Hypothalamus (tissue), 51 donors: ENCODE results near the gene GHRHR.

Experiments used
- DNase-seq, 51 donors: peaks; one replicate each; lab custom pipeline; 2025; lab: John Stamatoyannopoulos, UW

The GHRHR gene

GRCh38 chr7:30927559-30927958, 36.2 kb upstream of the GHRHR start:
- DNase-seq = no peak

GRCh38 chr7:30928254-30928872, 35.4 kb upstream of the GHRHR start:
- no peak for DNase-seq

- DNase-seq = no peak
Measured at GRCh38 chr7:30929686-30930085, 34.1 kb upstream of the GHRHR start.

- DNase-seq = no peak
Measured at GRCh38 chr7:30930621-30931020, 33.1 kb upstream of the GHRHR start.

- DNase-seq = no peak
Measured at GRCh38 chr7:30931161-30931928, 32.4 kb upstream of the GHRHR start.

- no peak for DNase-seq
Measured at GRCh38 chr7:30931929-30932540, 31.7 kb upstream of the GHRHR start.

GRCh38 chr7:30932562-30932961, 31.2 kb upstream of the GHRHR start:
- no peak for DNase-seq

GRCh38 chr7:30933124-30933974, 30.4 kb upstream of the GHRHR start:
- DNase-seq = no peak

GRCh38 chr7:30934225-30934624, 29.5 kb upstream of the GHRHR start:
- DNase-seq = no peak

- DNase-seq = no peak
Measured at GRCh38 chr7:30934732-30935568, 28.8 kb upstream of the GHRHR start.

- DNase-seq = no peak
Measured at GRCh38 chr7:30935569-30935877, 28.2 kb upstream of the GHRHR start.

- DNase-seq = no peak
Measured at GRCh38 chr7:30936650-30937245, 27.0 kb upstream of the GHRHR start.

- no peak for DNase-seq
Measured at GRCh38 chr7:30937416-30937815, 26.3 kb upstream of the GHRHR start.

GRCh38 chr7:30938435-30939316, 25.1 kb upstream of the GHRHR start:
- peak in 38 of 51 donors; percentile 11 to 77 (median 51) for DNase-seq

- no peak for DNase-seq
Measured at GRCh38 chr7:30941582-30942323, 22.0 kb upstream of the GHRHR start.

- DNase-seq = no peak
Measured at GRCh38 chr7:30950197-30950596, 13.6 kb upstream of the GHRHR start.

- no peak for DNase-seq
Measured at GRCh38 chr7:30954914-30955313, 8.8 kb upstream of the GHRHR start.

GRCh38 chr7:30956704-30957103, 7.0 kb upstream of the GHRHR start:
- DNase-seq = no peak
